ENCODE measurements around the gene REXO1. TPM values are rescaled to one million over a fixed set of nuclear protein-coding genes. Genes with fewer than 3 reads are reported as not detected.
A peak's percentile ranks its signal among the peaks of the same experiment; 100 is the strongest.

REXO1 gene
- total and polyA plus RNA-seq, 9 of the 15 experiments (the other 6 are each of a cell fraction or from before 2014, with no cell fraction given): 0.04 to 63.3 (median 15.8) TPM

DNA sequence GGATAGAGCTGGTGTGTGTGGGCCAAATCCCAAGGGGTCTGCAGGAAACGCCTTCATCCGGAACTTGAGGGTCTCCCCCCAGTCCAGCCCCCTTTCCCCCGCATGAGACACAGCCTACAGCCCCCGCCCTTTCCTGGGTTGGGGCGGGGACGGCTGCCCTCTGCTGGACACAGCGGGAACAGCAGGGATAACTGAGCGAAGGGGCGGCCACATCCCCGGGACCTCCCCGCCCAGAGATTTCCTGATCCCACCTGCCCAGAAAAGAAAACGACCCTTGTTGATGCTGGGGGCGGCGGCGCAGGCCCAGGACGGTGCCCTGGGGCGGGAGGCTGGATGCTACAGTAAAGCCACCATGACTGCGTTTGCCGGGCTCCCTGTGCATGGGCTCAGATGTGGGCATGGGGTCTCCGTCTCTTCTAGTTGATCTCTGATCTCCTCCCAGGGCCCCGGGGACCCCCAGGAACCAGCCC lies 80.8 kb downstream of the REXO1 start (continued):
- TF ChIP-seq, protein P1, sequence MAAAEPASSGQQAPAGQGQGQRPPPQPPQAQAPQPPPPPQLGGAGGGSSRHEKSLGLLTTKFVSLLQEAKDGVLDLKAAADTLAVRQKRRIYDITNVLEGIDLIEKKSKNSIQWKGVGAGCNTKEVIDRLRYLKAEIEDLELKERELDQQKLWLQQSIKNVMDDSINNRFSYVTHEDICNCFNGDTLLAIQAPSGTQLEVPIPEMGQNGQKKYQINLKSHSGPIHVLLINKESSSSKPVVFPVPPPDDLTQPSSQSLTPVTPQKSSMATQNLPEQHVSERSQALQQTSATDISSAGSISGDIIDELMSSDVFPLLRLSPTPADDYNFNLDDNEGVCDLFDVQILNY (CRISPR knock-in tag; IDR thresholded peaks at IDR 0.05): no peak
- TF ChIP-seq SRSF7 (optimal IDR thresholded peaks at IDR 0.05; ENCODE audit: low read depth, low read length): no peak
- TF ChIP-seq KLF1 (tag; IDR thresholded peaks at IDR 0.05): no peak
- peak; percentile 33; the same call in 1 of the 2 replicates for TF ChIP-seq RBFOX2 (IDR thresholded peaks at IDR 0.05; ENCODE audit: low read depth, low read length)
- no peak for TF ChIP-seq SNRNP70 (optimal IDR thresholded peaks at IDR 0.05; ENCODE audit: low read depth, low read length)
- TF ChIP-seq GATAD2B (IDR thresholded peaks at IDR 0.05; ENCODE audit: borderline replicate concordance): peak; percentile 52; the same call in 1 of the 2 replicates
- TF ChIP-seq ZNF174 (CRISPR knock-in tag; IDR thresholded peaks at IDR 0.05): no peak
- 0 out of 4 replicates have a peak, but pooled peaks of 1 of the 2 experiments have one; percentile 44 for TF ChIP-seq SRF (CRISPR knock-in tag; IDR thresholded peaks at IDR 0.05)
- no peak for TF ChIP-seq PCBP2 (IDR thresholded peaks at IDR 0.05; ENCODE audit: low read depth, low read length, poor library complexity, severe bottlenecking)
- TF ChIP-seq TEAD1 (CRISPR knock-in tag; IDR thresholded peaks at IDR 0.05): peak in 1 of 2 experiments; percentile 33; a peak in 1 of 4 replicates
- no peak for TF ChIP-seq CHD1 (IDR thresholded peaks at IDR 0.05; ENCODE audit: low read length)
- TF ChIP-seq ZNF79 (CRISPR knock-in tag; IDR thresholded peaks at IDR 0.05; ENCODE audit: low read depth): no peak
- TF ChIP-seq C11orf30 (IDR thresholded peaks at IDR 0.05; ENCODE audit: low read depth): no peak
- TF ChIP-seq, protein P2, sequence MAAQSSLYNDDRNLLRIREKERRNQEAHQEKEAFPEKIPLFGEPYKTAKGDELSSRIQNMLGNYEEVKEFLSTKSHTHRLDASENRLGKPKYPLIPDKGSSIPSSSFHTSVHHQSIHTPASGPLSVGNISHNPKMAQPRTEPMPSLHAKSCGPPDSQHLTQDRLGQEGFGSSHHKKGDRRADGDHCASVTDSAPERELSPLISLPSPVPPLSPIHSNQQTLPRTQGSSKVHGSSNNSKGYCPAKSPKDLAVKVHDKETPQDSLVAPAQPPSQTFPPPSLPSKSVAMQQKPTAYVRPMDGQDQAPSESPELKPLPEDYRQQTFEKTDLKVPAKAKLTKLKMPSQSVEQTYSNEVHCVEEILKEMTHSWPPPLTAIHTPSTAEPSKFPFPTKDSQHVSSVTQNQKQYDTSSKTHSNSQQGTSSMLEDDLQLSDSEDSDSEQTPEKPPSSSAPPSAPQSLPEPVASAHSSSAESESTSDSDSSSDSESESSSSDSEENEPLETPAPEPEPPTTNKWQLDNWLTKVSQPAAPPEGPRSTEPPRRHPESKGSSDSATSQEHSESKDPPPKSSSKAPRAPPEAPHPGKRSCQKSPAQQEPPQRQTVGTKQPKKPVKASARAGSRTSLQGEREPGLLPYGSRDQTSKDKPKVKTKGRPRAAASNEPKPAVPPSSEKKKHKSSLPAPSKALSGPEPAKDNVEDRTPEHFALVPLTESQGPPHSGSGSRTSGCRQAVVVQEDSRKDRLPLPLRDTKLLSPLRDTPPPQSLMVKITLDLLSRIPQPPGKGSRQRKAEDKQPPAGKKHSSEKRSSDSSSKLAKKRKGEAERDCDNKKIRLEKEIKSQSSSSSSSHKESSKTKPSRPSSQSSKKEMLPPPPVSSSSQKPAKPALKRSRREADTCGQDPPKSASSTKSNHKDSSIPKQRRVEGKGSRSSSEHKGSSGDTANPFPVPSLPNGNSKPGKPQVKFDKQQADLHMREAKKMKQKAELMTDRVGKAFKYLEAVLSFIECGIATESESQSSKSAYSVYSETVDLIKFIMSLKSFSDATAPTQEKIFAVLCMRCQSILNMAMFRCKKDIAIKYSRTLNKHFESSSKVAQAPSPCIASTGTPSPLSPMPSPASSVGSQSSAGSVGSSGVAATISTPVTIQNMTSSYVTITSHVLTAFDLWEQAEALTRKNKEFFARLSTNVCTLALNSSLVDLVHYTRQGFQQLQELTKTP (IDR thresholded peaks at IDR 0.05; ENCODE audit: low read depth in 1 of 2, partially characterized antibody in 2 of 2): no peak
- TF ChIP-seq, protein P3, sequence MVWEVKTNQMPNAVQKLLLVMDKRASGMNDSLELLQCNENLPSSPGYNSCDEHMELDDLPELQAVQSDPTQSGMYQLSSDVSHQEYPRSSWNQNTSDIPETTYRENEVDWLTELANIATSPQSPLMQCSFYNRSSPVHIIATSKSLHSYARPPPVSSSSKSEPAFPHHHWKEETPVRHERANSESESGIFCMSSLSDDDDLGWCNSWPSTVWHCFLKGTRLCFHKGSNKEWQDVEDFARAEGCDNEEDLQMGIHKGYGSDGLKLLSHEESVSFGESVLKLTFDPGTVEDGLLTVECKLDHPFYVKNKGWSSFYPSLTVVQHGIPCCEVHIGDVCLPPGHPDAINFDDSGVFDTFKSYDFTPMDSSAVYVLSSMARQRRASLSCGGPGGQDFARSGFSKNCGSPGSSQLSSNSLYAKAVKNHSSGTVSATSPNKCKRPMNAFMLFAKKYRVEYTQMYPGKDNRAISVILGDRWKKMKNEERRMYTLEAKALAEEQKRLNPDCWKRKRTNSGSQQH (CRISPR knock-in tag; IDR thresholded peaks at IDR 0.05): no peak
- TF ChIP-seq, protein P4, sequence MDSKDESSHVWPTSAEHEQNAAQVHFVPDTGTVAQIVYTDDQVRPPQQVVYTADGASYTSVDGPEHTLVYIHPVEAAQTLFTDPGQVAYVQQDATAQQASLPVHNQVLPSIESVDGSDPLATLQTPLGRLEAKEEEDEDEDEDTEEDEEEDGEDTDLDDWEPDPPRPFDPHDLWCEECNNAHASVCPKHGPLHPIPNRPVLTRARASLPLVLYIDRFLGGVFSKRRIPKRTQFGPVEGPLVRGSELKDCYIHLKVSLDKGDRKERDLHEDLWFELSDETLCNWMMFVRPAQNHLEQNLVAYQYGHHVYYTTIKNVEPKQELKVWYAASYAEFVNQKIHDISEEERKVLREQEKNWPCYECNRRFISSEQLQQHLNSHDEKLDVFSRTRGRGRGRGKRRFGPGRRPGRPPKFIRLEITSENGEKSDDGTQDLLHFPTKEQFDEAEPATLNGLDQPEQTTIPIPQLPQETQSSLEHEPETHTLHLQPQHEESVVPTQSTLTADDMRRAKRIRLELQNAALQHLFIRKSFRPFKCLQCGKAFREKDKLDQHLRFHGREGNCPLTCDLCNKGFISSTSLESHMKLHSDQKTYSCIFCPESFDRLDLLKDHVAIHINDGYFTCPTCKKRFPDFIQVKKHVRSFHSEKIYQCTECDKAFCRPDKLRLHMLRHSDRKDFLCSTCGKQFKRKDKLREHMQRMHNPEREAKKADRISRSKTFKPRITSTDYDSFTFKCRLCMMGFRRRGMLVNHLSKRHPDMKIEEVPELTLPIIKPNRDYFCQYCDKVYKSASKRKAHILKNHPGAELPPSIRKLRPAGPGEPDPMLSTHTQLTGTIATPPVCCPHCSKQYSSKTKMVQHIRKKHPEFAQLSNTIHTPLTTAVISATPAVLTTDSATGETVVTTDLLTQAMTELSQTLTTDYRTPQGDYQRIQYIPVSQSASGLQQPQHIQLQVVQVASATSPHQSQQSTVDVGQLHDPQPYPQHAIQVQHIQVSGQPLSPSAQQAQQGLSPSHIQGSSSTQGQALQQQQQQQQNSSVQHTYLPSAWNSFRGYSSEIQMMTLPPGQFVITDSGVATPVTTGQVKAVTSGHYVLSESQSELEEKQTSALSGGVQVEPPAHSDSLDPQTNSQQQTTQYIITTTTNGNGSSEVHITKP (IDR thresholded peaks at IDR 0.05; ENCODE audit: partially characterized antibody): peak; percentile 58

Measured in K562 (cell line).